ENCODE measurements around the gene MIA3. TPM values are rescaled to one million over a fixed set of nuclear protein-coding genes. Genes with fewer than 3 reads are reported as not detected.

Gene MIA3, protein sequence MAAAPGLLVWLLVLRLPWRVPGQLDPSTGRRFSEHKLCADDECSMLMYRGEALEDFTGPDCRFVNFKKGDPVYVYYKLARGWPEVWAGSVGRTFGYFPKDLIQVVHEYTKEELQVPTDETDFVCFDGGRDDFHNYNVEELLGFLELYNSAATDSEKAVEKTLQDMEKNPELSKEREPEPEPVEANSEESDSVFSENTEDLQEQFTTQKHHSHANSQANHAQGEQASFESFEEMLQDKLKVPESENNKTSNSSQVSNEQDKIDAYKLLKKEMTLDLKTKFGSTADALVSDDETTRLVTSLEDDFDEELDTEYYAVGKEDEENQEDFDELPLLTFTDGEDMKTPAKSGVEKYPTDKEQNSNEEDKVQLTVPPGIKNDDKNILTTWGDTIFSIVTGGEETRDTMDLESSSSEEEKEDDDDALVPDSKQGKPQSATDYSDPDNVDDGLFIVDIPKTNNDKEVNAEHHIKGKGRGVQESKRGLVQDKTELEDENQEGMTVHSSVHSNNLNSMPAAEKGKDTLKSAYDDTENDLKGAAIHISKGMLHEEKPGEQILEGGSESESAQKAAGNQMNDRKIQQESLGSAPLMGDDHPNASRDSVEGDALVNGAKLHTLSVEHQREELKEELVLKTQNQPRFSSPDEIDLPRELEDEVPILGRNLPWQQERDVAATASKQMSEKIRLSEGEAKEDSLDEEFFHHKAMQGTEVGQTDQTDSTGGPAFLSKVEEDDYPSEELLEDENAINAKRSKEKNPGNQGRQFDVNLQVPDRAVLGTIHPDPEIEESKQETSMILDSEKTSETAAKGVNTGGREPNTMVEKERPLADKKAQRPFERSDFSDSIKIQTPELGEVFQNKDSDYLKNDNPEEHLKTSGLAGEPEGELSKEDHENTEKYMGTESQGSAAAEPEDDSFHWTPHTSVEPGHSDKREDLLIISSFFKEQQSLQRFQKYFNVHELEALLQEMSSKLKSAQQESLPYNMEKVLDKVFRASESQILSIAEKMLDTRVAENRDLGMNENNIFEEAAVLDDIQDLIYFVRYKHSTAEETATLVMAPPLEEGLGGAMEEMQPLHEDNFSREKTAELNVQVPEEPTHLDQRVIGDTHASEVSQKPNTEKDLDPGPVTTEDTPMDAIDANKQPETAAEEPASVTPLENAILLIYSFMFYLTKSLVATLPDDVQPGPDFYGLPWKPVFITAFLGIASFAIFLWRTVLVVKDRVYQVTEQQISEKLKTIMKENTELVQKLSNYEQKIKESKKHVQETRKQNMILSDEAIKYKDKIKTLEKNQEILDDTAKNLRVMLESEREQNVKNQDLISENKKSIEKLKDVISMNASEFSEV (N-terminal part only)
- total RNA-seq, result 53.1 and 60.7 TPM in 2 replicates

DNA sequence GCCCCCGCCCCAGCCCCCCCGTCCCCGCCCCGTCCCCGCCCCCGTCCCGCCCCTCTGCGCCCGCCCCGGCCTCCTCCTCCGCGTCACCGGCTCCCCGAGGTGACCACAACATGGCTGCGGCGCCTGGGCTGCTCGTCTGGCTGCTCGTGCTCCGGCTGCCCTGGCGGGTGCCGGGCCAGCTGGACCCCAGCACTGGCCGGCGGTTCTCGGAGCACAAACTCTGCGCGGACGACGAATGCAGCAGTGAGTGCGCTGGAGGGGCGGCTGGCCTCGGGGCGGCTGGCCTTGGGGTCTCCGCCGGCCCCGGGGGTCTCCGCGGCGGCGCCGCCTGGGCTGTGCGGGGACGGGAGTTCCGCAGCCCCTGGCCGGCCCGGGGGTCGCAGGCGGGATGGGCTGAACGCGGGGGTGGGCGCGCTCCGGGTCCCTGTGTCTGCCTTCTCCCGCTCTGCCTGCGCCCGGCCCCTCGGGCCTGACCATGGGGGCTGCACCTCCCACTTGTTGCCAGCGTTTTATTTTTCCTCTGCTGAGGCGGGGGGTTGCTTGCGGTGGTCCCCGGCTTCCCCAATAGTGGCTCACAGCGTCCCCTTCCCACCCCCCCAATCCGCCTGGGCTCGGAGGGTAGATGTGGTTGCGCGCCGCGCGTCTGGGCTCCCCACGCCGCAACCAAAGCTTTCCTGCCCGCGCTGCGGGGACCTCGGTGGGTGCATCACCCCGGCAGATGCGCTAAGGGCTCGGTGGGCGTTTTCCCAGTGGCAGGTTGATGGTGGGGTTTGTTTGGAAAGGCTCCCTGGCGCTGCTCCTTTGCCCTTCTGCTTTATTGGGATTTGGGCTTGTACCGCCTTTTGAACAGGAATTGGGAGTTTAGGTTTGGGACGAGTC, at the start of gene MIA3:
Gene MIA3 (plus strand): TSS at position 97 of the 879 bp plus-strand sequence. CDS start 14 bp downstream, at position 111.

DNA sequence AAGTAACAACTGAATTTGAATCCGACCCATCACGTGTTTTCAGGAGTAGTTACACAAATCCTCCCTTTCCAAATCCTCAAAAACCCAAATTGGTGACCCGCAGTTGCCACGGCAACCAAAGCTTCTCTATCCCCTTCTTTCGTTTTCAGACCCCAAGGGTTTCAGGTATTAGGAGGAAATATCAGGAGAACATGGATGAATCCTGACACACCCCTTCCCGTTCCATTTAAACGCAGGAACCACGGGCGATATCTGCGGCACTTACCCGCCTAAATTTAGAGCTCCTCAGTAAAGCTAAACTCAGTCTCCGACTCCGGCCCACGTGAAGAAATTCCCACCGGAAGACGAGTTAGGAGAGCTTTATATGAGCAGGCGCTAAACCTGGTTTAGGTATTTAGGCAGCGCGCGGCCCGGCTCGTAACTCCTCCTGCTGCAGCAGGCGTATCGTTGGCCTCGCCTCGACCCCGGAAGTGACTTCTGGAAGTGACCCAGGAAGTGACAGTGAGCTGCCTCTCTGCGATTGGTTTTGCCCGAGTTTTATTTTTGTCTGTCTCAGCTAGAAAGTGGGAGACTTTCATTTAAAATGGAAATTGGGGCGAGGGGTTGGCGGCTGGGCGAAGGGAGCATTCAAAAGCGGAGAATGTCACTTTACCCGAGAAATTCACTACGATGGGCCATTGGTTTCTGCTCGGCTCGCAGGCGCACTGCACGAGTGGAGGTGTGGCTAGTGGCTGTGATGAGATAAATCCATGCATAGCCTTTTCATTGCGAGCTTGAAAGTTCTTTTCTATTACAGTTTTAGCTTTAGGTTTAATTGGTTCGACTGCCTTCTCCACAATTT, 28.2 kb upstream of the MIA3 start, which contains the start of gene TAF1A:
Gene TAF1A (minus strand): TSS at position 472 of the 841 bp plus-strand sequence.

DNA sequence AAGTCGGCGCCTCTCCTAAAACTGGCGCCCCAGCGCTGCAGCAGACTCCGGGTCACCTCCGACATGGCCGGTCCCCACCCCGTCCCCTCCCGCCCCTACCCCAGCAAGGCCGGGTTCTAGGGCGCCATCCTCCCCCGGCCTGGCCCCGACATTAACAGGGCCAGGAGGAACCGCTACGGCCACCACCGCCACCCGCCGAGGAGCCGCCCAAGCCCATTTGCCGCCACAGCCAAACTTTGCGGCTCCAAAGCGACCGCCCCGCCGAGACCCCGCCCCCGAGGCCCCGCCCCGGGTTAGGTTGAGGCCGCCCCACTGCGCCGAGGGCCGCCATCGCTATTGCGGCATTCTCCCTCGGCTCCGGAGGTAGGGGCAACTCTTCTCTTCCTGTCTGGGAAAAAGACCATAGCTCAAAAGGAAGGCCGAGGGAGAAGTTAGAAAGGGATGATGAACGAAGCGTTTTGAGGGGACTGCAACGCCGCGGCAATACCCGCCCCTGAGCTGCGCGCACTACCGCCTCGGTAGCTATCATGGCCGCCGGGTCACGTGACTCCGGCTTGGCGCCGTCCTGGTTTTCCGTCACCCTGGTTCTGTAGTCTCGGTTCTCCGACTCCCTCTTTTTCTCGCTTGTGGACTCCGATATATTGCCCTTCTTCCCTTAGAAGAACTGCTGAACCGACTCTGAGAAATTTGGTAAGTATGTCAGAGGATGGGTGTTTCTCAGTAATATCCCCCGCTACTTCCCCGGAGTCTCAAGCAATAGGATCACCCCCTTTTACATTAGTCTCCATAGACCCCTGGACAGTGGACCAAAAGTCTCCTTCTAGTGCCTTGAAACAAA, 94.6 kb downstream of the MIA3 start, which contains the start of the genes AIDA and BROX:
Gene AIDA (minus strand): TSS at position 239 of the 838 bp plus-strand sequence. CDS start 174 bp downstream, at position 65.
Gene BROX (plus strand): TSS at position 312 of the 838 bp plus-strand sequence. CDS start 3,136 bp downstream, outside the sequence.

Other genes starting within 250 kb of the MIA3 start
- 0.23 and 0.39 TPM in 2 replicates for gene HHIPL2, start 70.0 kb upstream of the MIA3 start, total RNA-seq
- gene TAF1A, start 28.2 kb upstream of the MIA3 start, total RNA-seq, result 10.8 and 11.3 TPM in 2 replicates
- gene AIDA, start 94.4 kb downstream of the MIA3 start, total RNA-seq, result 80.9 and 99.1 TPM in 2 replicates
- 38.0 and 43.8 TPM in 2 replicates for gene BROX, start 94.5 kb downstream of the MIA3 start, total RNA-seq
- not detected in 2 replicates for gene FAM177B, start 119.1 kb downstream of the MIA3 start, total RNA-seq
- 6.6 and 6.9 TPM in 2 replicates for gene DISP1, start 196.9 kb downstream of the MIA3 start, total RNA-seq